Stimulated activated CD4-positive, alpha-beta T cell treated with anti-CD3 and anti-CD28 coated beads, TNF-alpha, amount 100 ng/mL, for 4 hours (primary cell): ENCODE results near the gene GLDC.
"Not testable (repeated sequence)": the region's sequence is repeated elsewhere in the genome, so short reads cannot be mapped to it uniquely, and the experiment has no call there.

ENCODE experiments used
- DNase-seq, 3 experiments: peaks; one replicate each; pipeline ENCODE4 v3.0.0-alpha.2; 2020; ENCODE audit warnings: low read depth in 3 of 3

GLDC gene

DNA sequence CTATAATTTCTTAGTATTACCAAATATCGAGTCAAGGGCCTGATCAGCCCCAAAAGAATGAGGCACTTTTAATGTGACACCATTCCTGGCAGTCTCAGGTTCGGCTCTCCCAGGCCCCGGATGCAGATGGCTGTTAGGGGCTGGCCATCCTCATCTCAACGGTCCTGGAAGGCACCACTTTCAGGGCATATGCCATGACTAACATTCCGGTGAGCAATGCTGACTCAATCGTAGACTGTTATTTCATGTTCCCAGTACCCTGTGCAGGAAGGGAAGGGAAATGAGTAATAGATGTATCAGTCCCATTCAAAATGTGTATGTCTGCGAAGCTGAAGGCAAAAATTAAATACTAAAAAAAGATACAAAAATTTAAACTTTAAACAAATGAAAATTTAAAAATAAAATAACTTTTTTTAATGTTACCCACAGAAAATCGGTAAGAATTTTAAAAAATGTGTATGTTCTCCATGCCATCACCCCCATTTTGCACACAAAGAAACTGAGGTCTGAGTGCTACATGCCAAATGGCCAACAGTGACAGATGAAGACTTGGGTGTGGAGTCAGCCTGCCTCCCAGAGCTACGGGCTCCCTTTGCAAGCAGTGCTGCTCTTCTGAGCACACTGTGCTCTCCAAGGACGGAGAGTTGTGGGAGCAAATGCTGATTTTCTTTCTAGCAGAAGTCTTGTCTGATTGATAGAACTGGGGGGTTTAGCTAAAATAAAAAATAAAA, 79.0 kb downstream of the GLDC start:
- DNase-seq: no peak

GRCh38 chr9:6565312-6565711, 80.2 kb downstream of the GLDC start:
- no peak for DNase-seq

- no peak for DNase-seq
Measured at GRCh38 chr9:6564868-6565267, 80.7 kb downstream of the GLDC start.

DNA sequence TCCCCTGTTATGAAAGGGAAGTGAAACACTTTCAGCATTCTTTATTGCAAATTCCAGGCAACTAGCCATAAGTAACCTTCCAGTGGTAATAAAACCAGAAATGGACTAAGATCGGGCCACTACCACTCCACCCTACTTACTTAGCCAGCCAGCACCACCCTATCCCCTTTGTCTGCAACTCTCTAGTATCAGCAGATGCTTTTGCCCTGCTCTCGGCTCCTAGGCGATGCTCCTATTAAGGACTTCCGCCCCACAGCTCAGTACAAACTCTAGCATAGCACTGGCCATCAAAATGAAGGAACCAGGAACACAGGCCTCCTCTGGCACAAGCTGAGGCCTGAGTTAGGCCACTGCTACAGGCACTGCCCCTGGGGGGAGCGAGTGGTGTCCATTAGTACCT, 81.2 kb downstream of the GLDC start:
- no peak for DNase-seq

DNA sequence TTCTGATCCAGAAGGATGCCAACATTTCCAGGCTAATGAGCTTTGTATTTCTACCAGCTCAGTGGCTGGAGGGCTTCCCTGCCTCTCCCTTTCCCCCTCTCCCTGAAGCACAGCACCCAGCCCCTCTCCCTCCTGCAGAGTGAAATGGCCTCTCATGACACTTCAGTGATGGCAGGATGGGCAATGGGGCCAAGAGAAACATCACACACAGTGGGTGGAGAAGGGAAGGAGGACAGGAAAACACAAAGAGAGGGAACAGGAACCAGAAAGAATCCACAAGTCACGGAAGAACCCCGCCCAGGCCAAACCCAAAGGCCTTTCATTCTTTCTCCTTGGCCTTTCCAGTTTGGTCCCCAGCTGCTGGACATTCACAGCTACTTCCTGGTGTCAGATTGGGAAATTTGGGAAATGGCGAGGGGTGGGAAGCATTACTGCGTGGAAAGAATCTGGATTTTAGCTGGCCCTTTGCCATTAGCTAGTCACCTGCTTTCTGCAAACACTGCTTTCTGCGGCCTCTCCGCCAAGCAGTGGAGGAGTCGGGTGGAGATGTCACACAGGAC, 82.6 kb downstream of the GLDC start:
- no peak for DNase-seq

DNA sequence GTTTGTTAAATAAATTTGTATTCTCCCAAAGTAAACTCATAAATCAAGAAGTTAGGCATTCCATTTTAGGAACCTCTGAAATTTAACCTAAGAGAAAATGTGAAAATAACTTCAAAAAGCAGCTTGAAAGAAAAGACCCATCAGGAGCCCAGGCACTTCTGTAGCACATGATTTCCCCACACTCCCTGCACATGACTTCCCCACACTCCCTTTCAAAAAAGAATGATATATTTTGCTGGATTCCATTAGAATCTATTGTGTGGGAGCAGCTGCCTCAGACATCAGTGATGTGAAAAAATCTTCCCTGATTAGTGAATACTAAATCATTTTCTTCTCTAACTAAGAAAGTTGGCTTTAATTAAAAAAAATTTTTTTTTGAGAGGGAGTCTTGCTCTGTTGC, 83.3 kb downstream of the GLDC start:
- DNase-seq: no peak

- no peak for DNase-seq
Measured at GRCh38 chr9:6557883-6558616, 87.5 kb downstream of the GLDC start.

- DNase-seq: no peak
Measured at GRCh38 chr9:6553866-6554265, 91.7 kb downstream of the GLDC start.

- DNase-seq: no peak
Measured at GRCh38 chr9:6552498-6553121, 92.9 kb downstream of the GLDC start.

GRCh38 chr9:6552033-6552432, 93.5 kb downstream of the GLDC start:
- DNase-seq: no peak

DNA sequence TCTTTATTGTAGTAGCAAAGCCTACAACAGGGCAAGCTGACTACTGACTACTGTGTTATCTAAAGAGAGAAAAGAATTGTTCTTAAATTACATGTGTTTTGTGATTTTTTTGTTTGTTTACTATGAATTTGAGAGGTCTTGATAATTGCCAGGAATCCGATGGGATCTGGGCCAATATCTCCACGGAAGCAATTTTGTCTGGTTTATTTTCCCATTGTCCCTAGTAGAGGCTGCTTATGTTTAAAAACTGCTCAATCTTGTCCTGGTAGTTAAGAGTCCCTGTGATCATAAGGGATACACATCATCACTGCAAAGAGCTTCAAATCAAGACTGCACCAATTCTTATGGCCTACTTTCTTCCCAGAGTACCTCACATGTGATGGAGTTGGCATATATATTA, 94.4 kb downstream of the GLDC start:
- DNase-seq: no peak

DNA sequence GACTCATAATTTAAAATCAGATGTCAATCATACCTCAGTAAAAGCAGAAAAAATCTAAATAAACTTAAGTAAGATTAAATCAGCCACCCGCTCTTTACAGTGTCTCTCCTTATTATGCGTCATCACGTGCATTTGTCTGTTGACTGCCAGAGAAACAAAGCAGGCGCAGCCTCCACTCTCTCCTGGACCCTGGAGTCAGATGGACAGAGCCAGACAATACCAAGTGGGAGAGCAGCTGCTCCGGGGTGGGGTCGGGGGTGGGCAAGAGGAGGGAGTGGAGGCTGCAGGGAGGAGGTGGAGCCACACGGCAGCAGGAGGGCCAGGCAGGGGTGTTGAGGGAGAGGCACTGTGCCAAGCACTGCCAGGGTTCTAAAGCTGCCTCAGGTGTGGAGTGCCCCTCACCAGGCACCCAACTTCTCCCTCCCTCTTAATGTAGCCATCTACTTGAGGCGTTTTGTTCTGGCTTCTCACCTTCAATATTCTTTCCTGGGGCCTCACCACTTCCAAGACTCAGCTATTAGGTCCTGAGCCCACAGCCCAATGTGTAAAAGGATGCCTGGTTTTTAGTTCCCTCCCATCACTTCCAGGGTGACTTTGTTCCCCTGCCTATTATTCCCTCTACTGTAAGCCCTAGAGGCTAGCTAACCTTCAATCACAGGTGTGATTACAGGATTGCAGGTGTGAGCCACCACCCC, 96.3 kb downstream of the GLDC start:
- no peak for DNase-seq

GRCh38 chr9:6545017-6545691, 100.4 kb downstream of the GLDC start:
- DNase-seq: no peak

DNA sequence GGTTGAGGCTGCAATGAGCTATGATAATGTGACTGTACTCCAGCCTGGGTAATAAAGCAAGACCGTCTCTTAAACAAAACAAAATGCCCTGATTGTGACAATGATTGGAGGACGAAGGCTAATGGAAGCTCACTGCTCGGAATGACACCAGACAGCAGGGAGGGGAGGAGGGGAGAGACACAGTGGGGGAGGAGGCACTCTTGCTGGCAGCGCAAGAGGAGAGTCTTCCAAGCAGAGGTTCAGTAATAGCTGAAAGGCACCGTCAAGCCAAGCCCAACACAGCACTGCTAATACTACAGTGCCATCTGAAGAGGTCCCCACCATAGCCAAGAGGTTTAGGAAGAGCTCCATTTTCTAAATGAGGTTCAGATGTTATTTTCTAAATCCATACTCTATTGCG, 102.3 kb downstream of the GLDC start:
- no peak for DNase-seq

GRCh38 chr9:6542617-6543016, 102.9 kb downstream of the GLDC start:
- not testable (repeated sequence) for DNase-seq

DNA sequence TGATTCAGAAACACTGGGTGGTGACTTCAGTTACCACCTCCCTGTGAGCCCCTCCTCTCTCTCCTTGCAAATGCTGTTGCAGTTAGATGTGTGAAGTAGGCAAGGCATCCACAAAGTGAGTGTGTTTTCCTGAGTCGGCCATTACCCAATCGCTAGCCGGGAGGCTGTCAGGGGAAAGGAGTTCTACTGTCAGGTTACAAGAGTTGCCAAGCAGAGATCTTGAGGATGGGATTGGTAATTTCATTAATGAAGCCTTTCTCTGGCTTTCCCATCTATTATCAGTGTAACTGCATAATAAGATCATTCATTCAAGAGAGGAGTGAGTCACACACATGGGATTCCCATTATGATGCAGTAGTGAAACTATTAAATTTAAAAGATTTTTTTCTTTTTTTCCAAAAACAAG, 106.9 kb downstream of the GLDC start:
- no peak for DNase-seq

GRCh38 chr9:6535594-6535993, 109.9 kb downstream of the GLDC start:
- no peak for DNase-seq

GRCh38 chr9:6525326-6526045, 120.0 kb downstream of the GLDC start:
- DNase-seq: no peak

GRCh38 chr9:6522263-6522662, 123.3 kb downstream of the GLDC start:
- no peak for DNase-seq

DNA sequence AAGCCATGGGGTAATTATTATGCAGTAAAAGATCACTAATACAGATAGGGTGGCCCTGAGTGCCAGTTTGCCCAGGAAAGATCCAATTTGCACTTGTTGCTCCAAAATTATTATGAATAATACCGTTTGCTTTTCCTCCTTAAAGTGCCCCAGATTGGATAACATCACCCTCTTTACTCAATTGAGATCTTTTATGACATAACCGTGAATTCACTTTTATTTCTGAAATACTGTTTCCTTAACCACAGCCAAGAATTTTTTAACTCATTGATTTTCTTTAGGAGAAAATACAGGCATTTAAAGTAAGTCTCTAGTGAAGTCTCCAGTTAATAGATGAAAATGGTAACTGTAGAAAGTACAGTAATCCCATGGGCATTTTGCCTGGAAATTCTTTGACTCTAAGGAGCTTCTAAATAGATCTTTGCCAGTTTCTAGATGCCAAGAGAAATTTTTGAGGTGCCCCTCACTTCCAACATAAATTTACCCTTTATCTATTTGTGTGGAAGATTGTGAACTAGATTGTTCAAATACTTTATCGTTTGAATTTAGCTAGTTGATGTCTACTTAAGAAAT, 133.4 kb downstream of the GLDC start:
- no peak for DNase-seq

- no peak for DNase-seq
Measured at GRCh38 chr9:6506571-6506970, 139.0 kb downstream of the GLDC start.
